ENCODE data around the gene CFAP90. TPM values are rescaled to one million over a fixed set of nuclear protein-coding genes. Genes with fewer than 3 reads are reported as not detected.

CFAP90 gene
- total RNA-seq, 1 experiment from 2014 or later, result not detected

GRCh38 chr5:7795306-7795705 lies 55.6 kb downstream of the CFAP90 start:
- Histone ChIP-seq H4K20me1 (ENCODE audit: insufficient read depth) (no peaks in the 10 kb centered on the region), H3K27me3 (ENCODE audit: insufficient read depth, low read length) (peaks cover 14% of the 10 kb centered on the region), H3K9ac (ENCODE audit: low read length) (no peak overlapping the region), H3K4me1 (ENCODE audit: control insufficient read depth in 1 of 2, insufficient read depth in 2 of 2, low read length in 2 of 2) (no peaks in the 10 kb centered on the region), H3K9me3 (ENCODE audit: control insufficient read depth in 1 of 2, insufficient read depth in 1 of 2, low read depth in 1 of 2, low read length in 2 of 2) (no peaks in the 10 kb centered on the region), H3K9me2 (ENCODE audit: insufficient read depth) (no peaks in the 10 kb centered on the region), H2AFZ (ENCODE audit: low read depth, low read length, poor library complexity, severe bottlenecking) (no peak overlapping the region), H3K79me2 (ENCODE audit: insufficient read depth, low read length) (no peaks in the 10 kb centered on the region), H3K4me3 (replicated peaks in 1 of 2; ENCODE audit: low read depth in 1 of 2, low read length in 2 of 2) (no peak overlapping the region), H3K27ac (ENCODE audit: low read depth, low read length) (no peak overlapping the region), H3K4me2 (ENCODE audit: low read length) (no peak overlapping the region), H3K36me3 (ENCODE audit: control insufficient read depth in 1 of 2, insufficient read depth in 2 of 2, low read length in 2 of 2) (no peaks in the 10 kb centered on the region)
- intact Hi-C loops (cut with micrococcal nuclease), result no loop called here
- ChIA-PET RAD21 (ENCODE audit: low non-redundant PET in 1 of 2, low total read pairs in 2 of 2, uncharacterized antibody in 2 of 2, unreplicated experiment in 2 of 2) (no interaction called here), POLR2A (no interaction called here), CTCF (no interaction called here)
- no peak for TF ChIP-seq RAD21 (IDR thresholded peaks at IDR 0.05; ENCODE audit: low read depth)
- ATAC-seq (no peak), DNase-seq (ENCODE audit: low read depth, low spot score) (no peak)
- no TSS peak for BruUV-seq (replicated peaks)

GRCh38 chr5:7794823-7795222 lies 56.1 kb downstream of the CFAP90 start:
- ChIA-PET POLR2A (no interaction called here), RAD21 (ENCODE audit: low non-redundant PET in 1 of 2, low total read pairs in 2 of 2, uncharacterized antibody in 2 of 2, unreplicated experiment in 2 of 2) (no interaction called here), CTCF (no interaction called here)
- peaks cover 14% of the 10 kb centered on the region for H3K27me3 ChIP-seq (ENCODE audit: insufficient read depth, low read length)
- H3K4me3 ChIP-seq (replicated peaks in 1 of 2; ENCODE audit: low read depth in 1 of 2, low read length in 2 of 2), result no peak overlapping the region
- no peaks in the 10 kb centered on the region for H3K4me1 ChIP-seq (ENCODE audit: control insufficient read depth in 1 of 2, insufficient read depth in 2 of 2, low read length in 2 of 2)
- no peaks in the 10 kb centered on the region for H3K79me2 ChIP-seq (ENCODE audit: insufficient read depth, low read length)
- ATAC-seq (no peak), DNase-seq (ENCODE audit: low read depth, low spot score) (no peak)
- no peak overlapping the region for H3K9ac ChIP-seq (ENCODE audit: low read length)
- no peaks in the 10 kb centered on the region for H3K36me3 ChIP-seq (ENCODE audit: control insufficient read depth in 1 of 2, insufficient read depth in 2 of 2, low read length in 2 of 2)
- intact Hi-C loops (cut with micrococcal nuclease), result no loop called here
- H4K20me1 ChIP-seq (ENCODE audit: insufficient read depth), result no peaks in the 10 kb centered on the region
- no peaks in the 10 kb centered on the region for H3K9me3 ChIP-seq (ENCODE audit: control insufficient read depth in 1 of 2, insufficient read depth in 1 of 2, low read depth in 1 of 2, low read length in 2 of 2)
- H3K9me2 ChIP-seq (ENCODE audit: insufficient read depth), result no peaks in the 10 kb centered on the region
- no TSS peak for BruUV-seq (replicated peaks)
- H3K4me2 ChIP-seq (ENCODE audit: low read length), result no peak overlapping the region
- no peak overlapping the region for H2AFZ ChIP-seq (ENCODE audit: low read depth, low read length, poor library complexity, severe bottlenecking)
- no peak overlapping the region for H3K27ac ChIP-seq (ENCODE audit: low read depth, low read length)
- TF ChIP-seq FOSL1 (IDR thresholded peaks at IDR 0.05; ENCODE audit: low read depth) (no peak), MAX (IDR thresholded peaks at IDR 0.05) (no peak), CTCF (IDR thresholded peaks at IDR 0.05 in 2 of 3, conservative IDR thresholded peaks at IDR 0.05 in 1 of 3; ENCODE audit: borderline replicate concordance in 1 of 3, insufficient read depth in 1 of 3, low read depth in 2 of 3, low read length in 2 of 3) (no peak), REST (IDR thresholded peaks at IDR 0.05; ENCODE audit: low read depth) (no peak), ZBTB33 (IDR thresholded peaks at IDR 0.05; ENCODE audit: extremely low read depth, insufficient replicate concordance, low read length) (no peak), ELF1 (IDR thresholded peaks at IDR 0.05; ENCODE audit: borderline replicate concordance, low read depth) (no peak), EGR1 (IDR thresholded peaks at IDR 0.05; ENCODE audit: low read depth) (no peak), YY1 (IDR thresholded peaks at IDR 0.05; ENCODE audit: extremely low read depth, insufficient replicate concordance, low read depth, low read length) (no peak), EZH2 (IDR thresholded peaks at IDR 0.05) (no peak), SIN3A (IDR thresholded peaks at IDR 0.05; ENCODE audit: low read depth) (no peak), SP1 (IDR thresholded peaks at IDR 0.05; ENCODE audit: low read depth) (no peak), CEBPB (IDR thresholded peaks at IDR 0.05; ENCODE audit: low read depth) (no peak), JUND (IDR thresholded peaks at IDR 0.05) (no peak), ZFX (IDR thresholded peaks at IDR 0.05) (no peak)
